Limb (tissue), 2 donors: ENCODE measurements around the gene SUPT3H.
"Not testable (repeated sequence)": the region's sequence is repeated elsewhere in the genome, so short reads cannot be mapped to it uniquely, and the experiment has no call there.

Experiments used
- DNase-seq, 2 donors: peaks; one replicate each; pipeline ENCODE4 v3.0.0-alpha.2; 2016; ENCODE audit errors: extremely low spot score in 2 of 2

Gene SUPT3H

GRCh38 chr6:45326698-45327417 lies 50.9 kb downstream of the SUPT3H start:
- DNase-seq = no peak

GRCh38 chr6:45323656-45324224 lies 54.0 kb downstream of the SUPT3H start:
- no peak for DNase-seq

DNA sequence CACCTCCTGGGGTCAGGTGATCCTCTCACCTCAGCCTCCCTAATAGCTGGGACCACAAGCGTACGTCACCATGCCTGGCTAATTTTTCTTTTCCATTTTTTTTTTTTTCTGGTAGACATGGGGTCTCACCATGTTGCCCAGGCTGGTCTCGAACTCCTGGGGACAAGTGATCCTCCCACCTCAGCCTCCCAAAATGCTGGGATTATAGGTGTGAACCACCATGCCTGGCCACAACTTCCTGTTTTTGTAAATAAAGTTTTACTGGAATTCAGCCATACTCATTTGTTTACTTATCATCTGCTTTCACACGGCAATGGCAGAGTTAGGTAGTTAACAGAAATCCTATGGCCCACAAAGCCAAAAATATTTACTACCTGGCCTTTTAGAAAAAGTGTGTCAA lies 57.4 kb downstream of the SUPT3H start:
- no peak for DNase-seq

- DNase-seq = no peak
Measured at GRCh38 chr6:45314146-45314545, 63.6 kb downstream of the SUPT3H start.

- DNase-seq = no peak
Measured at GRCh38 chr6:45310118-45310788, 67.5 kb downstream of the SUPT3H start.

- no peak for DNase-seq
Measured at GRCh38 chr6:45305546-45305945, 72.2 kb downstream of the SUPT3H start.

DNA sequence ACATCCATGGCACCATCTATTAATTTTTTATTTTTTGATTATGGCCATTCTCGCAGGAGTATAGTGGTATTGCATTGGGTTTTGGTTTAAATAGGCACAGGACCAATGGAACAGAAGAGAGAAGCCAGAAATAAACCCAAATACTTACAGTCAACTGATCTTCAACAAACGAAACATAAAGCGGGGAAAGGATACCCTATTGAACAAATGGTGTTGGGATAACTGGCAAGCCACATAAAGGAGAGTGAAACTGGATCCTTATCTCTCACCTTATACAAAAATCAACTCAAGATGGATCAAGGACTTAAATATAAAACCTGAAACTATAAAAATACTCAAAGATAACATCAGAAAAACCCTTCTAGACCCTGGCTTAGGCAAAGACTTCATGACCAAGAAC lies 74.9 kb downstream of the SUPT3H start:
- no peak for DNase-seq

GRCh38 chr6:45301348-45302142 lies 76.2 kb downstream of the SUPT3H start:
- no peak for DNase-seq

DNA sequence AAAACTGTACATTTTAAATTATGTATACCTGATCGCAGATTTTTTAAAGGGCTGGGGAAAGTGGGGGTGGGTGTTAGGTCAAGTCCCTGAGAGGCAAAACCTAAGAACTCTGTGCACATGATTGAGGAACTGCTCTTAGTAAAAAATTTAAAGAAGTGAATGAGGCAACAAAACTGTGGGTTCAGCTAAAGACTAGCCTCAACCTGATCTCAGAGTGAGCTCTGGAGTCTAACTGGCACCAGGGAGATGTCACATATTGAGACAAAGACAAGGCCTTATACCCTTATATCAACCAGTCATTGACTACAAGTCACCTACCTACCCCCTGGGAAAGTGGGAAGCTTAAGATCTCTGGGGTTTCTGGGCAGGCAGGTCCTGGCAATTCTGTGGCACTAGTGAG lies 77.0 kb downstream of the SUPT3H start:
- DNase-seq = no peak

DNA sequence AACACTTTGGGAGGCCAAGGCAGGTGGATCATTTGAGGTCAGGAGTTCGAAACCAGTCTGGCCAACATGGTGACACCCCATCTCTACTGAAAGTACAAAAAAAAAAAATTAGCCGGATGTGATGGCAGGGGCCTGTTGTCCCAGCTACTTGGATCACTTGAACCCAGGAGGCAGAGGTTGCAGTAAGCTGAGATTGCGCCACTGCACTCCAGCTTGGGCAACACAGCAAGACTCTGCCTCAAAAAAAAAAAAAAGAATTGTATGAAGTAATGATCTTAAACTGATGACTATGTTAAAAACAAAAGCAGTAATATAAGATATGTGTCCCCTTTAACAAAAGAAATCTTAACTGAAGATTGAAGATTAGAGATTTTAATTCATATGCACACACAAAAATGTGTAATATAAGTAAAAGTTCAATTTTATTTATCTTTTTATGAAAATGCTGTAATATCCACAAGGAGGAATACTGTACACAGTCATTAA lies 78.6 kb downstream of the SUPT3H start:
- no peak for DNase-seq

DNA sequence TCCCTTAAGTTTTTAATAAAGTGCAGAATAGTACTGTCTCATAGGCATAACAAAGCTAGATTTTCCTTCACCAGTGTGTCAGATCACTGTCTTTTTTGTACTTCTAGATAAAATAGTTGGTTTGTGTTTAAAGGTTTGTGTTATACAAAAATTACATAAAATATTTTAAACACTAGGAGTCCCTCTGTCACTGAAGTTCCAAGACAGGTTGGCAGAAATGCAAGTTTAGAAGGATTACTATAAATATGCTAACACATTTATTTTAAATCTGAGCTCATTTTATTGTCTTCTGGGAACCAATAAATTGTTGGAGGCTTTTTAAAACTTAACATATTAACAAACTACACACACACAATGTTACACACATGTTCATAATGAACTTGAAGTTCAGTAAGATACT lies 80.4 kb downstream of the SUPT3H start:
- no peak for DNase-seq

- DNase-seq = not testable (repeated sequence)
Measured at GRCh38 chr6:45294065-45294701, 83.6 kb downstream of the SUPT3H start.

DNA sequence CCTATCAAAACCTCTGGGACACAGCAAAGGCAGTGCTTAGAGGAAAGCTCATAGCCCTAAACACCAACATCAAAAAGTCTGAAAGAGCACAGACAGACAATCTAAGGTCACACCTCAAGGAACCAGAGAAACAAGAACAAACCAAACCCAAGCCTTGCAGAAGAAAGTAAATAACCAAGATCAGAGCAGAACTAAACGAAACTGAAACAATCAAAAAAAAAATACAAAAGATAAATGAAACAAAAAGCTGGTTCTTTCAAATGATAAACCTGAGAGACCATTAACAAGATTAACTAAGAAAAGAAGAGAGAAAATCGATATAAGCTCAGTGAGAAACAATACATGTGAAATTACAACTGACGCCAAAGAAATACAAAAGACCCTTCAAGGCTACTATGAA lies 84.4 kb downstream of the SUPT3H start:
- no peak for DNase-seq

- DNase-seq = no peak
Measured at GRCh38 chr6:45289751-45290514, 87.8 kb downstream of the SUPT3H start.

DNA sequence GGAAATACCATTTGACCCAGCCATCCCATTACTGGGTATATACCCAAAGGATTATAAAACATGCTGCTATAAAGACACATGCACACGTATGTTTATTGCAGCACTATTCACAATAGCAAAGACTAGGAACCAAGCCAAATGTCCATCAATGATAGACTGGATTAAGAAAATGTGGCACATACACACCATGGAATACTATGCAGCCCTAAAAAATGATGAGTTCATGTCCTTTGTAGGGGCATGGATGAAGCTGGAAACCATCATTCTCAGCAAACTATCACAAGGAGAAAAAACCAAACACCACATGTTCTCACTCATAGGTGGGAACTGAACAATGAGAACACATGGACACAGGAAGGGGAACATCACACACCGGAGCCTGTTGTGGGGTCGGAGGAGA lies 91.0 kb downstream of the SUPT3H start:
- not testable (repeated sequence) for DNase-seq

DNA sequence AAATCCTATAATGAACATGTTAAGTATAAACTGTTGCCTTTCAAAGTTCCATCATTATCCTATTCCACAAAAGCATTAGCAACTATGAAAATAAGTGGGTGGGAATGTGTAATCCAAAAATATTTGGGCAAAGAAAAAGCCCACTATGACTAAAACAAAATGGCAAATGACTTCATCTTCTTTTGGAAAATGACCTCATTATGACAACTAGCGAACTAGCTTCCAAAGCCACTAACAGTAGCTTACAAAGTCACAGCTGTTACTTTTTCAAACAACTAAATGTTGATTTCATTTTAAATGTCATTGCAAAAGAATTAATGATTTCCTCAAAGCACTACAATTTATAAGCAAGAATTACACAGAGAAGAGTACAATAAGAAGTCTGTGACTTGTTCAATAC lies 99.4 kb downstream of the SUPT3H start:
- no peak for DNase-seq

GRCh38 chr6:45277741-45278140 lies 100.0 kb downstream of the SUPT3H start:
- DNase-seq = not testable (repeated sequence)

- DNase-seq = no peak
Measured at GRCh38 chr6:45275358-45275757, 102.4 kb downstream of the SUPT3H start.

- no peak for DNase-seq
Measured at GRCh38 chr6:45272626-45273025, 105.1 kb downstream of the SUPT3H start.

- no peak for DNase-seq
Measured at GRCh38 chr6:45265246-45265645, 112.5 kb downstream of the SUPT3H start.

GRCh38 chr6:45260696-45261095 lies 117.0 kb downstream of the SUPT3H start:
- DNase-seq = no peak
